Stimulated activated CD4-positive, alpha-beta T cell treated with anti-CD3 and anti-CD28 coated beads, Interleukin-4, amount 100 ng/mL, for 48 hours (primary cell): ENCODE data around the gene ASXL1.

ENCODE experiments used
- DNase-seq, 2 donors: peaks; one replicate each; pipeline ENCODE4 v3.0.0-alpha.2; 2020; ENCODE audit warnings: low read depth in 2 of 2

The ASXL1 gene

GRCh38 chr20:32480371-32481241 is 122.5 kb downstream of the ASXL1 start:
- no peak for DNase-seq

- DNase-seq = no peak
Measured at GRCh38 chr20:32481311-32482142, 123.4 kb downstream of the ASXL1 start.

- no peak for DNase-seq
Measured at GRCh38 chr20:32482143-32482441, 124.0 kb downstream of the ASXL1 start.

- peak in 1 of 2 donors; percentile 9 for DNase-seq
Measured at GRCh38 chr20:32482442-32483261, 124.5 kb downstream of the ASXL1 start.

GRCh38 chr20:32483351-32484224 is 125.5 kb downstream of the ASXL1 start:
- peak; percentile 35 to 42 for DNase-seq

- peak; percentile 15 to 20 for DNase-seq
Measured at GRCh38 chr20:32484225-32484957, 126.3 kb downstream of the ASXL1 start.

GRCh38 chr20:32484958-32485769 is 127.0 kb downstream of the ASXL1 start:
- peak; percentile 66 for DNase-seq

- DNase-seq = no peak
Measured at GRCh38 chr20:32485770-32486478, 127.8 kb downstream of the ASXL1 start.

- no peak for DNase-seq
Measured at GRCh38 chr20:32487381-32487780, 129.2 kb downstream of the ASXL1 start.

- DNase-seq = no peak
Measured at GRCh38 chr20:32488066-32488838, 130.1 kb downstream of the ASXL1 start.
